Muscle of back (tissue), 11 donors: Measurements from ENCODE around the gene IFI44L. TPM values are rescaled to one million over a fixed set of nuclear protein-coding genes. Genes with fewer than 3 reads are reported as not detected.

Source experiments
- DNase-seq, 3 donors: peaks; one replicate each; pipeline versions ENCODE4 v3.0.0 to v3.0.0-alpha.2; 2013
- polyA plus RNA-seq, 10 donors: library from polyadenylated mRNA; unstranded; fragments of 120-200 nt; gene quantifications; one replicate each; pipeline ENCODE4 v1.2.1, GENCODE V29; 2013; ENCODE audit not compliant: insufficient read length in 10 of 10

The IFI44L gene
- polyA plus RNA-seq, 10 donors = 1.4 to 3.0 (median 2.4) TPM

DNA sequence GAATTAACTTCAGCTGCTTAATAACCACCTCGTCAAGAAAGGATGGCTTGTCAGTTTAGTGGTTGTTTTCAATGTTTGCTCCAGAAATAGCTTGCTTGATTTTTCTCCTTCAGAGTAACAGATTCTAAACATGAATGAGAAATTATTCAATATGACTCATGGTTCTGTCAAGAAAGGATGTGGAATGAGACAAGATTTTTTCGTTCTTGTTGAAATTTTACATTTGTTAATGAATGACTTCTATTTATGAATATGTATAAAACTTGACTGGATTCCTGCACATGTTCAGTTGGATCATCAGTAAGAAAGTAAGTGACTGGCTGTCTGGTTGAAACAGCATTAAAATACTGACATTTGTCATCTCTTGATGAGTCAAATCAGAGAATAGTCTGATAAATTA is 67.7 kb downstream of the IFI44L start:
- peak in 1 of 3 donors; percentile 10 for DNase-seq

- peak; percentile 21 to 60 (median 43) for DNase-seq
These were observed 68.4 kb downstream of the IFI44L start for GRCh38 chr1:78688697-78689096.

GRCh38 chr1:78690516-78690915 is 70.3 kb downstream of the IFI44L start:
- DNase-seq = no peak

- DNase-seq = peak in 1 of 3 donors; percentile 16
These were observed 71.9 kb downstream of the IFI44L start for GRCh38 chr1:78691995-78692747.

Other genes starting within 250 kb of the IFI44L start
- 10 to 100 TPM; 14.3 to 43.1 (median 27.3) TPM for gene PTGFR, start 129.5 kb upstream of the IFI44L start, polyA plus RNA-seq
- gene IFI44, start 29.4 kb downstream of the IFI44L start, polyA plus RNA-seq = 10 to 100 TPM in 9 of 10 donors, 1 to 10 TPM in 1; 9.4 to 19.5 (median 12.9) TPM